Tibial nerve (tissue), 4 donors: ENCODE results near the gene TMEM8B. TPM values are rescaled to one million over a fixed set of nuclear protein-coding genes. Genes with fewer than 3 reads are reported as not detected.
"Not testable (repeated sequence)": the region's sequence is repeated elsewhere in the genome, so short reads cannot be mapped to it uniquely, and the experiment has no call there.

Experiments
- DNase-seq, 2 donors: peaks; one replicate each; pipeline ENCODE4 v3.0.0-alpha.2; 2019; ENCODE audit warnings: low spot score in 2 of 2
- H3K27ac ChIP-seq, 4 donors: fragments of 200-600 bp; sonication (generic) in 3 of 4; one replicate each; pipeline ENCODE4 v1.5.1; 2017 to 2019; ENCODE audit warnings: mild to moderate bottlenecking in 1 of 4
- H3K27me3 ChIP-seq, 2 donors: fragments of 200-600 bp; sonication (generic) in 1 of 2; one replicate each; pipeline versions ENCODE4 v1.5.1 to v1.6.0; 2017 to 2019
- H3K36me3 ChIP-seq, 3 donors: fragments of 200-600 bp; sonication (generic); one replicate each; pipeline ENCODE4 v1.5.1; 2018 to 2019
- H3K4me1 ChIP-seq, 4 donors: fragments of 200-600 bp; sonication (generic) in 3 of 4; one replicate each; pipeline ENCODE4 v1.5.1; 2017 to 2019
- H3K4me3 ChIP-seq, 4 donors: fragments of 200-600 bp; sonication (generic) in 3 of 4; one replicate each; pipeline ENCODE4 v1.5.1; 2017 to 2019; ENCODE audit warnings: mild to moderate bottlenecking in 1 of 4, moderate library complexity in 1 of 4
- H3K9me3 ChIP-seq, 4 donors: fragments of 200-600 bp; sonication (generic) in 3 of 4; one replicate each; pipeline ENCODE4 v1.5.1; 2017 to 2019
- EP300 ChIP-seq, 2 donors: sonication (generic); formaldehyde crosslinking; IDR thresholded peaks; one replicate each; pipeline ENCODE4 v1.6.1; 2017; ENCODE audit warnings: antibody characterized with exemption in 2 of 2, mild to moderate bottlenecking in 1 of 2
- POLR2A ChIP-seq, 2 donors: fragments of 450-650 bp; IDR thresholded peaks; one replicate each; pipeline ENCODE4 v1.6.1; 2017; ENCODE audit warnings: antibody characterized with exemption in 2 of 2, mild to moderate bottlenecking in 2 of 2, moderate library complexity in 2 of 2
- WGBS, 2 donors: methylation state at CpG; one replicate each; pipeline ENCODE4 v1.1.5; 2018; 5-methylcytosine and 5-hydroxymethylcytosine counted together
- small RNA-seq: library from RNA; depleted of rRNA; stranded (forward); fragments of <200 nt; gene quantifications from one replicate; pipeline ENCODE3, GENCODE V24; 2016
- total RNA-seq, 4 donors: library from RNA; depleted of rRNA; stranded (reverse); fragments of >200 nt; gene quantifications; one replicate each; pipeline ENCODE4 v1.1.0, GENCODE V29; 2016
- TF ChIP-seq, protein P1 (sequence below), 5 experiments: fragments of 200-600 bp in 3 of 5; fragments of 450-650 bp in 2 of 5; sonication (generic) in 3 of 5; IDR thresholded peaks; one replicate each; pipeline ENCODE4 v1.5.1; 2016 to 2019; ENCODE audit warnings: antibody characterized with exemption in 5 of 5, mild to moderate bottlenecking in 3 of 5, moderate library complexity in 2 of 5

Gene TMEM8B
- total RNA-seq, 4 donors from 2014 or later, result 14.6 to 23.9 (median 20.1) TPM

GRCh38 chr9:35910613-35911359, 81.8 kb downstream of the TMEM8B start:
- WGBS, 2 donors, result 60 to 63% methylated on average over 14 of the region's 14 CpGs
- DNase-seq, result peak in 1 of 2 donors; percentile 46
- Histone ChIP-seq H3K27ac (peak overlapping the region; percentile 49 to 97 (median 94)), H3K4me3 (peak overlapping the region in 1 of 4 donors; percentile 29), H3K27me3 (no peaks in the 10 kb centered on the region), H3K9me3 (no peaks in the 10 kb centered on the region), H3K4me1 (peaks cover 0 to 82% (median 50%) of the 10 kb centered on the region in 4 donors), H3K36me3 (no peaks in the 10 kb centered on the region)
- TF ChIP-seq, protein P1, sequence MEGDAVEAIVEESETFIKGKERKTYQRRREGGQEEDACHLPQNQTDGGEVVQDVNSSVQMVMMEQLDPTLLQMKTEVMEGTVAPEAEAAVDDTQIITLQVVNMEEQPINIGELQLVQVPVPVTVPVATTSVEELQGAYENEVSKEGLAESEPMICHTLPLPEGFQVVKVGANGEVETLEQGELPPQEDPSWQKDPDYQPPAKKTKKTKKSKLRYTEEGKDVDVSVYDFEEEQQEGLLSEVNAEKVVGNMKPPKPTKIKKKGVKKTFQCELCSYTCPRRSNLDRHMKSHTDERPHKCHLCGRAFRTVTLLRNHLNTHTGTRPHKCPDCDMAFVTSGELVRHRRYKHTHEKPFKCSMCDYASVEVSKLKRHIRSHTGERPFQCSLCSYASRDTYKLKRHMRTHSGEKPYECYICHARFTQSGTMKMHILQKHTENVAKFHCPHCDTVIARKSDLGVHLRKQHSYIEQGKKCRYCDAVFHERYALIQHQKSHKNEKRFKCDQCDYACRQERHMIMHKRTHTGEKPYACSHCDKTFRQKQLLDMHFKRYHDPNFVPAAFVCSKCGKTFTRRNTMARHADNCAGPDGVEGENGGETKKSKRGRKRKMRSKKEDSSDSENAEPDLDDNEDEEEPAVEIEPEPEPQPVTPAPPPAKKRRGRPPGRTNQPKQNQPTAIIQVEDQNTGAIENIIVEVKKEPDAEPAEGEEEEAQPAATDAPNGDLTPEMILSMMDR (IDR thresholded peaks at IDR 0.05), result peak; percentile 32 to 58 (median 40)
- no peak for TF ChIP-seq POLR2A (IDR thresholded peaks at IDR 0.05)
- TF ChIP-seq EP300 (IDR thresholded peaks at IDR 0.05), result peak in 1 of 2 donors; percentile 4

DNA sequence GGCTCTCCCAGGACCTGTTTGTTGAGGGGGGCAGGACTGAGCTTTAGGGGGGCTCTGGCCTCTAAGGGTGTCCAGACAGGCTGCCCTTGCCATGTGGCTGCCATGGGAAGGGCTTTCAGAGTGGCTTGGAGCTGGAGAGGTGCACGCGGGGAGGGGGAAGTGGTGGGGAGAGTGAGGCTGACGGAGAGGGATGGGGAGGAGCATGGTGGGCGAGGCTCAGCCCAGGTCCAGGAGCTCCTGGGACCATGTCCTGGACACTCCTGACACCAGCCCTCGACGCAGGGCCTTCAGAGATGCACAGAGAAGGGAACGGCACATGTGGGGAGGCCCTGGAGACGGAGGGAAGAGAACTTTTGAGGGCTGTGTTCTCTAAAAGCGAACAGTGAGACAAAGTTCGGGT, 82.7 kb downstream of the TMEM8B start:
- WGBS, 2 donors, result 80 to 81% methylated on average over 10 of the region's 10 CpGs
- Histone ChIP-seq H3K36me3 (no peaks in the 10 kb centered on the region), H3K4me1 (peaks cover 0 to 77% (median 43%) of the 10 kb centered on the region in 4 donors), H3K27ac (peak overlapping the region; percentile 5 to 97 (median 56)), H3K9me3 (no peaks in the 10 kb centered on the region), H3K4me3 (peak overlapping the region in 1 of 4 donors; percentile 25), H3K27me3 (no peaks in the 10 kb centered on the region)
- DNase-seq, result no peak
- TF ChIP-seq EP300 (IDR thresholded peaks at IDR 0.05), result no peak

GRCh38 chr9:35912791-35913400, 83.9 kb downstream of the TMEM8B start:
- DNase-seq, result no peak
- TF ChIP-seq, protein P1 (IDR thresholded peaks at IDR 0.05), result no peak
- TF ChIP-seq EP300 (IDR thresholded peaks at IDR 0.05) (no peak), POLR2A (IDR thresholded peaks at IDR 0.05) (no peak)
- no peaks in the 10 kb centered on the region for H3K9me3 ChIP-seq
- H3K4me1 ChIP-seq, result peaks cover 0 to 65% (median 31%) of the 10 kb centered on the region in 4 donors
- H3K4me3 ChIP-seq, result peak overlapping the region in 1 of 4 donors; percentile 4
- 76 to 79% methylated on average over 10 of the region's 10 CpGs for WGBS, 2 donors
- no peaks in the 10 kb centered on the region for H3K27me3 ChIP-seq
- peak overlapping the region in 2 of 4 donors; percentile 5 to 93 for H3K27ac ChIP-seq
- H3K36me3 ChIP-seq, result no peaks in the 10 kb centered on the region

DNA sequence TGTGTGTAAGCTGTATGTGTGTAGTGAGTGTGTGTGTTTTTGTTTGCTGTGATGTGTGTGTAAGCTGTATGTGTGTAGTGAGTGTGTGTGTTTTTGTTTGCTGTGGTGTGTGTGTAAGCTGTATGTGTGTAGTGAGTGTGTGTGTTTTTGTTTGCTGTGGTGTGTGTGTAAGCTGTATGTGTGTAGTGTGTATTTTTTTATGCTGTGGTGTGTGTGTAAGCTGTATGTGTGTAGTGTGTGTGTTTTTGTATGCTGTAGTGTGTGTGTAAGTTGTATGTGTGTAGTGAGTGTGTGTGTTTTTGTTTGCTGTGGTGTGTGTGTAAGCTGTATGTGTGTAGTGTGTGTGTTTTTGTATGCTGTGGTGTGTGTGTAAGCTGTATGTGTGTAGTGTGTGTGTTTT, 84.4 kb downstream of the TMEM8B start:
- not testable (repeated sequence) for H3K36me3 ChIP-seq, H3K9me3 ChIP-seq, H3K4me3 ChIP-seq, DNase-seq, H3K27me3 ChIP-seq
- Histone ChIP-seq H3K27ac (peak overlapping the region in 1 of 4 donors; percentile 93), H3K4me1 (peaks cover 0 to 60% (median 26%) of the 10 kb centered on the region in 4 donors)

- DNase-seq, result no peak
- WGBS, 2 donors, result 36 to 47% methylated on average over 9 of the region's 9 CpGs
- Histone ChIP-seq H3K27ac (peak overlapping the region in 2 of 4 donors; percentile 26 to 44), H3K9me3 (no peaks in the 10 kb centered on the region), H3K4me1 (peaks cover 0 to 51% (median 17%) of the 10 kb centered on the region in 4 donors), H3K4me3 (no peak overlapping the region), H3K27me3 (no peaks in the 10 kb centered on the region), H3K36me3 (no peaks in the 10 kb centered on the region)
- no peak for TF ChIP-seq POLR2A (IDR thresholded peaks at IDR 0.05)
- TF ChIP-seq EP300 (IDR thresholded peaks at IDR 0.05), result no peak
- TF ChIP-seq, protein P1 (IDR thresholded peaks at IDR 0.05), result no peak
Measured at GRCh38 chr9:35914301-35914807, 85.3 kb downstream of the TMEM8B start.

Small RNA genes within 50 kb of the gene (small RNA-seq; reads per million reads assigned to genes)
- not detected for gene HINT2

Other genes with a start within 250 kb of the TMEM8B start
- gene TESK1, start 224.0 kb upstream of the TMEM8B start, total RNA-seq, result 10 to 100 TPM; 29.3 to 40.0 (median 35.6) TPM
- gene CD72, start 210.8 kb upstream of the TMEM8B start, total RNA-seq, result 1 to 10 TPM in 3 of 4 donors, not detected in 1; 1.9 to 6.0 (median 3.5) TPM
- gene SIT1, start 178.3 kb upstream of the TMEM8B start, total RNA-seq, result under 1 TPM in 1 of 4 donors, not detected in 3; 0.39 TPM
- gene RMRP, start 171.2 kb upstream of the TMEM8B start, total RNA-seq, result 1,000 to 10,000 TPM in 3 of 4 donors, 100 to 1,000 TPM in 1; 649 to 2,915 (median 1,530) TPM
- 10 to 100 TPM; 41.6 to 58.8 (median 47.8) TPM for gene CCDC107, start 170.9 kb upstream of the TMEM8B start, total RNA-seq
- gene ARHGEF39, start 164.0 kb upstream of the TMEM8B start, total RNA-seq, result 1 to 10 TPM in 2 of 4 donors, under 1 TPM in 1, not detected in 1; 0.20 to 4.8 (median 1.0) TPM
- under 1 TPM in 1 of 4 donors, not detected in 3; 0.84 TPM for gene CA9, start 155.3 kb upstream of the TMEM8B start, total RNA-seq
- gene TPM2, start 139.3 kb upstream of the TMEM8B start, total RNA-seq, result 100 to 1,000 TPM; 229 to 350 (median 289) TPM
- gene TLN1, start 97.0 kb upstream of the TMEM8B start, total RNA-seq, result 100 to 1,000 TPM; 284 to 405 (median 350) TPM
- 10 to 100 TPM; 41.6 to 70.1 (median 53.5) TPM for gene CREB3, start 96.6 kb upstream of the TMEM8B start, total RNA-seq
- 10 to 100 TPM; 63.8 to 92.1 (median 66.1) TPM for gene GBA2, start 80.0 kb upstream of the TMEM8B start, total RNA-seq
- gene RGP1, start 79.9 kb upstream of the TMEM8B start, total RNA-seq, result 10 to 100 TPM; 18.6 to 21.3 (median 20.2) TPM
- not detected for gene MSMP, start 75.0 kb upstream of the TMEM8B start, total RNA-seq
- 10 to 100 TPM; 26.3 to 36.0 (median 32.4) TPM for gene NPR2, start 37.6 kb upstream of the TMEM8B start, total RNA-seq
- gene SPAG8, start 17.0 kb upstream of the TMEM8B start, total RNA-seq, result 1 to 10 TPM; 2.6 to 4.0 (median 3.5) TPM
- gene HINT2, start 14.2 kb upstream of the TMEM8B start, total RNA-seq, result 10 to 100 TPM; 21.0 to 74.3 (median 35.9) TPM
- not detected for gene FAM221B, start 496 bp upstream of the TMEM8B start, total RNA-seq
- not detected for gene OR13J1, start 41.2 kb downstream of the TMEM8B start, total RNA-seq
- 10 to 100 TPM in 3 of 4 donors, 1 to 10 TPM in 1; 7.2 to 15.5 (median 12.0) TPM for gene HRCT1, start 77.0 kb downstream of the TMEM8B start, total RNA-seq
- gene SPAAR, start 80.3 kb downstream of the TMEM8B start, total RNA-seq, result 10 to 100 TPM in 1 of 4 donors, 1 to 10 TPM in 3; 5.1 to 12.2 (median 7.7) TPM
- gene OR2S2, start 128.9 kb downstream of the TMEM8B start, total RNA-seq, result not detected
- 10 to 100 TPM; 15.6 to 24.1 (median 18.7) TPM for gene RECK, start 207.7 kb downstream of the TMEM8B start, total RNA-seq